ENCODE measurements around the gene EXD3. TPM values are rescaled to one million over a fixed set of nuclear protein-coding genes. Genes with fewer than 3 reads are reported as not detected.
A peak's percentile ranks its signal among the peaks of the same experiment; 100 is the strongest.

EXD3 gene
- total RNA-seq, 1 experiment from 2014 or later: 15.3 TPM

DNA sequence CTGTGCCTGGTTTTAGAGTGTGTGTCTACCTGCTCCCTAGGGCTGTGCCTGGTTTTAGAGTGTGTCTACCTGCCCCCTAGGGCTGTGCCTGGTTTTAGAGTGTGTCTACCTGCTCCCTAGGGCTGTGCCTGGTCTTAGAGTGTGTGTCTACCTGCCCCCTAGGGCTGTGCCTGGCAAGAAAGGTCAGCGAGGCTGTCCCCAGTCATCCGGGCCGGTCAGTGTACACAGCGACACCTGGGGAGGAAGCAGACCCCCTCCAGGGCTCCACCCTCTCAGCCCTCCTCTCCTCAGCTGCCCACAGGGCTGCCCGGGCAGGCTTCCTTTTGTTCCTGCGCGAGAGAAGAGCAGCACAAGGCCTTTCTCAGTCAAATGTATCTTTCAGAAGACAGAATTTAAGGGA, 125.0 kb downstream of the EXD3 start:
- H3K79me1 ChIP-seq (ENCODE audit: insufficient read depth, low read depth, low read length, poor library complexity, severe bottlenecking): no peaks in the 10 kb centered on the region
- Mint-ChIP-seq H3K27me3 (ENCODE audit: low read depth) (peaks cover 49% of the 10 kb centered on the region), H3K36me3 (ENCODE audit: insufficient read depth in 1 of 3, low read depth in 3 of 3) (peaks cover 0 to 5% (median 3%) of the 10 kb centered on the region in 3 experiments; a peak in 4 of 7 replicates), H3K4me1 (peaks cover 32 to 41% of the 10 kb centered on the region in 2 experiments), H3K4me3 (peak overlapping the region in 1 of 2 experiments; percentile 29; a peak in 1 of 5 replicates), H3K27ac (no peak overlapping the region), H3K9me3 (peaks cover 3 to 9% of the 10 kb centered on the region in 2 experiments)
- no peak overlapping the region for H2BK20ac ChIP-seq (ENCODE audit: low read depth, low read length, poor library complexity, severe bottlenecking)
- H2AK5ac ChIP-seq (ENCODE audit: insufficient read length, low read length): no peak overlapping the region
- H4K8ac ChIP-seq (replicated peaks; ENCODE audit: insufficient read length, low read depth, low read length): no peak overlapping the region
- no peak overlapping the region for H3K4ac ChIP-seq (ENCODE audit: low read depth, low read length)
- no peak overlapping the region for H2BK15ac ChIP-seq (ENCODE audit: low read depth, low read length)
- DNase-seq: peak; percentile 31
- no peaks in the 10 kb centered on the region for H3K79me2 ChIP-seq (ENCODE audit: insufficient read depth, low read length)
- H3T11ph ChIP-seq (ENCODE audit: low read length): no peak overlapping the region
- H2AFZ ChIP-seq (ENCODE audit: low read length): no peak overlapping the region
- peaks cover 5% of the 10 kb centered on the region; the same call in 1 of the 2 replicates for H3K27me3 ChIP-seq (ENCODE audit: insufficient read depth, low read length)
- no peak overlapping the region for H3K9ac ChIP-seq (ENCODE audit: extremely low read depth, insufficient read length, low read length)
- H3K23ac ChIP-seq (ENCODE audit: insufficient read length, low read depth, low read length): no peak overlapping the region
- H4K20me1 ChIP-seq (ENCODE audit: control insufficient read depth, insufficient read depth, insufficient read length): no peaks in the 10 kb centered on the region
- no peak overlapping the region for H3K27ac ChIP-seq (ENCODE audit: insufficient read length, low read depth, low read length)
- no peak overlapping the region for H2BK120ac ChIP-seq (ENCODE audit: low read depth, low read length, poor library complexity, severe bottlenecking)
- no peak overlapping the region for H4K91ac ChIP-seq (ENCODE audit: insufficient read length, low read depth, low read length)
- no peaks in the 10 kb centered on the region for H3K9me3 ChIP-seq (ENCODE audit: control insufficient read depth, low read depth, low read length)
- no peak overlapping the region for H2BK5ac ChIP-seq (ENCODE audit: insufficient read length, low read length)
- no peak overlapping the region for H3K14ac ChIP-seq (ENCODE audit: insufficient read depth, low read length)
- H3K23me2 ChIP-seq (ENCODE audit: insufficient read length, low read depth, low read length, poor library complexity, severe bottlenecking): peaks cover 7% of the 10 kb centered on the region
- H4K5ac ChIP-seq (ENCODE audit: insufficient read length, low read depth, low read length): no peak overlapping the region
- no CpG with 5 or more reads among the region's 7 CpGs for whole genome bisulfite sequencing (ENCODE audit: extremely low coverage, insufficient read length, low lambda C conversion rate)
- no peak overlapping the region for H3K56ac ChIP-seq (ENCODE audit: insufficient read length, low read depth, low read length)
- H3K4me1 ChIP-seq (ENCODE audit: insufficient read depth, low read length): peaks cover 5% of the 10 kb centered on the region; the same call in 1 of the 2 replicates
- H2BK12ac ChIP-seq (ENCODE audit: insufficient read length, low read depth, low read length): no peak overlapping the region
- no peak overlapping the region for H3K18ac ChIP-seq (ENCODE audit: insufficient read length, low read depth, low read length)
- TF ChIP-seq, protein P1, sequence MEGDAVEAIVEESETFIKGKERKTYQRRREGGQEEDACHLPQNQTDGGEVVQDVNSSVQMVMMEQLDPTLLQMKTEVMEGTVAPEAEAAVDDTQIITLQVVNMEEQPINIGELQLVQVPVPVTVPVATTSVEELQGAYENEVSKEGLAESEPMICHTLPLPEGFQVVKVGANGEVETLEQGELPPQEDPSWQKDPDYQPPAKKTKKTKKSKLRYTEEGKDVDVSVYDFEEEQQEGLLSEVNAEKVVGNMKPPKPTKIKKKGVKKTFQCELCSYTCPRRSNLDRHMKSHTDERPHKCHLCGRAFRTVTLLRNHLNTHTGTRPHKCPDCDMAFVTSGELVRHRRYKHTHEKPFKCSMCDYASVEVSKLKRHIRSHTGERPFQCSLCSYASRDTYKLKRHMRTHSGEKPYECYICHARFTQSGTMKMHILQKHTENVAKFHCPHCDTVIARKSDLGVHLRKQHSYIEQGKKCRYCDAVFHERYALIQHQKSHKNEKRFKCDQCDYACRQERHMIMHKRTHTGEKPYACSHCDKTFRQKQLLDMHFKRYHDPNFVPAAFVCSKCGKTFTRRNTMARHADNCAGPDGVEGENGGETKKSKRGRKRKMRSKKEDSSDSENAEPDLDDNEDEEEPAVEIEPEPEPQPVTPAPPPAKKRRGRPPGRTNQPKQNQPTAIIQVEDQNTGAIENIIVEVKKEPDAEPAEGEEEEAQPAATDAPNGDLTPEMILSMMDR (conservative IDR thresholded peaks at IDR 0.05): no peak
- H3K4me2 ChIP-seq (ENCODE audit: insufficient read depth, insufficient read length, low read length): no peak overlapping the region
